Measurements from ENCODE around the gene CDC123.

CDC123 gene

DNA sequence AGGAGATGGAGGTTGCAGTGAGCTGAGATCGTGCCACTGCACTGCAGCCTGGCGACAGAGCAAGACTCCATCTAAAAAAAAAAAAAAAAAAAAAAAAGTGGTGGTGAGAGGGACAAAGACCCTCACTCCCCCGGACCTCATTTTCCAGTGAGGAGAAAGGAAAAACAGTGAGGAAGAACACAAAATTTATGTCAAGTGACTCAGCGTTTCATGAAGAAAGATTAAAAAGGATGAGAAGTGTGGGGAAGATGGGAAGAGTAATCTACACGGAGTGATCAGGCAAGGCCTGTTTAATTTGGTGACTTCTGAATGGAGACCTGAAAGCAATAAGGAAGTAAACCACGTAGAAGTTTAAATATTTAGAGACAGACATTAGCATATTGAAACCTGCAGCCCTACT lies 7.3 kb upstream of the CDC123 start:
- H3K79me2 ChIP-seq (ENCODE audit: insufficient read depth, low read length): peaks cover 48% of the 10 kb centered on the region
- TF ChIP-seq, protein P1, sequence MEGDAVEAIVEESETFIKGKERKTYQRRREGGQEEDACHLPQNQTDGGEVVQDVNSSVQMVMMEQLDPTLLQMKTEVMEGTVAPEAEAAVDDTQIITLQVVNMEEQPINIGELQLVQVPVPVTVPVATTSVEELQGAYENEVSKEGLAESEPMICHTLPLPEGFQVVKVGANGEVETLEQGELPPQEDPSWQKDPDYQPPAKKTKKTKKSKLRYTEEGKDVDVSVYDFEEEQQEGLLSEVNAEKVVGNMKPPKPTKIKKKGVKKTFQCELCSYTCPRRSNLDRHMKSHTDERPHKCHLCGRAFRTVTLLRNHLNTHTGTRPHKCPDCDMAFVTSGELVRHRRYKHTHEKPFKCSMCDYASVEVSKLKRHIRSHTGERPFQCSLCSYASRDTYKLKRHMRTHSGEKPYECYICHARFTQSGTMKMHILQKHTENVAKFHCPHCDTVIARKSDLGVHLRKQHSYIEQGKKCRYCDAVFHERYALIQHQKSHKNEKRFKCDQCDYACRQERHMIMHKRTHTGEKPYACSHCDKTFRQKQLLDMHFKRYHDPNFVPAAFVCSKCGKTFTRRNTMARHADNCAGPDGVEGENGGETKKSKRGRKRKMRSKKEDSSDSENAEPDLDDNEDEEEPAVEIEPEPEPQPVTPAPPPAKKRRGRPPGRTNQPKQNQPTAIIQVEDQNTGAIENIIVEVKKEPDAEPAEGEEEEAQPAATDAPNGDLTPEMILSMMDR (conservative IDR thresholded peaks at IDR 0.05; ENCODE audit: low read length): no peak
- no peak for TF ChIP-seq EZH2phosphoT487 (IDR thresholded peaks at IDR 0.05; ENCODE audit: borderline replicate concordance)
- H3K4me1 ChIP-seq (ENCODE audit: insufficient read depth, low read length, poor library complexity, severe bottlenecking): peaks cover 16% of the 10 kb centered on the region

GRCh38 chr10:12189426-12189825 lies 6.6 kb upstream of the CDC123 start:
- TF ChIP-seq EZH2phosphoT487 (IDR thresholded peaks at IDR 0.05; ENCODE audit: borderline replicate concordance): no peak
- TF ChIP-seq, protein P1 (conservative IDR thresholded peaks at IDR 0.05; ENCODE audit: low read length): no peak
- Histone ChIP-seq H3F3A (ENCODE audit: low read depth) (no peaks in the 10 kb centered on the region), H3K79me2 (ENCODE audit: insufficient read depth, low read length) (peaks cover 56% of the 10 kb centered on the region), H3K36me3 (ENCODE audit: insufficient read depth, low read length) (peaks cover 15% of the 10 kb centered on the region; the same call in 1 of the 2 replicates), H3K27me3 (ENCODE audit: insufficient read depth, low read length, poor library complexity, severe bottlenecking) (no peaks in the 10 kb centered on the region), H3K4me2 (ENCODE audit: low read depth, low read length, poor library complexity, severe bottlenecking) (no peak overlapping the region), H2AFZ (ENCODE audit: low read length) (no peak overlapping the region), H3K4me3 (ENCODE audit: low read length, poor library complexity, severe bottlenecking) (no peak overlapping the region), H3K9ac (ENCODE audit: low read depth, low read length, poor library complexity, severe bottlenecking) (no peak overlapping the region), H4K20me1 (ENCODE audit: insufficient read depth, low read length, poor library complexity, severe bottlenecking) (peaks cover 1% of the 10 kb centered on the region), H3K9me2 (replicated peaks; ENCODE audit: low read depth, low read length) (no peaks in the 10 kb centered on the region), H3K4me1 (ENCODE audit: insufficient read depth, low read length, poor library complexity, severe bottlenecking) (peaks cover 22% of the 10 kb centered on the region), H3K9me3 (ENCODE audit: insufficient read depth, low read depth, low read length) (no peaks in the 10 kb centered on the region)

More for the DNA sequence above, 7.3 kb upstream of the CDC123 start:
- no peaks in the 10 kb centered on the region for H4K20me1 ChIP-seq (ENCODE audit: insufficient read depth, low read length, poor library complexity, severe bottlenecking)
- H3F3A ChIP-seq (ENCODE audit: low read depth): no peaks in the 10 kb centered on the region
- no peak overlapping the region for H3K4me3 ChIP-seq (ENCODE audit: low read length, poor library complexity, severe bottlenecking)
- H3K27me3 ChIP-seq (ENCODE audit: insufficient read depth, low read length, poor library complexity, severe bottlenecking): no peaks in the 10 kb centered on the region
- H3K9ac ChIP-seq (ENCODE audit: low read depth, low read length, poor library complexity, severe bottlenecking): no peak overlapping the region
- peaks cover 15% of the 10 kb centered on the region; the same call in 1 of the 2 replicates for H3K36me3 ChIP-seq (ENCODE audit: insufficient read depth, low read length)
- no peak overlapping the region for H2AFZ ChIP-seq (ENCODE audit: low read length)
- no peaks in the 10 kb centered on the region for H3K9me2 ChIP-seq (replicated peaks; ENCODE audit: low read depth, low read length)
- H3K4me2 ChIP-seq (ENCODE audit: low read depth, low read length, poor library complexity, severe bottlenecking): no peak overlapping the region
- no peaks in the 10 kb centered on the region for H3K9me3 ChIP-seq (ENCODE audit: insufficient read depth, low read depth, low read length)

DNA sequence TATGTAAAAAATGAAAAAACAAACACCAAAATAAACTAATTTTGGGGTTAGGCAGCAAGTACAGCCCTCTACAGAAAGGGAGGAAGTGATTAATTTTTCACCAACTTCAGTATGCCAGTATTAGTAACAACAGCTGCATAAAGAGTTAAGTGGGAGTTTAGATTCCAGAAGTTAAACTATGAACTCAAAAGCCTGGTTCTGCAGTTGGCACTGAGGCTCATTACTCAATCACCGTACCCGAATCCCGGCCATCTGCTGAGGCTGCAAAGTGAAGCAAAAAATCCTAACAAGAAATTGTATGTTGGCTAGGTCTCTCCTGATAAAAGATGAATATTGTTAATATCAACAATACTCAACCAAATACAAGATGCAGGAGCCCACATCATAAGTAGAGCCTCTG lies 4.3 kb upstream of the CDC123 start:
- Histone ChIP-seq H3K9me3 (ENCODE audit: insufficient read depth, low read depth, low read length) (no peaks in the 10 kb centered on the region), H3K4me3 (ENCODE audit: low read length, poor library complexity, severe bottlenecking) (no peak overlapping the region), H3K4me2 (ENCODE audit: low read depth, low read length, poor library complexity, severe bottlenecking) (no peak overlapping the region)

More for the DNA sequence above, 4.3 kb upstream of the CDC123 start:
- H3K9ac ChIP-seq (ENCODE audit: low read depth, low read length, poor library complexity, severe bottlenecking): no peak overlapping the region
- no peaks in the 10 kb centered on the region for H3K9me2 ChIP-seq (replicated peaks; ENCODE audit: low read depth, low read length)
- peaks cover 74% of the 10 kb centered on the region for H3K79me2 ChIP-seq (ENCODE audit: insufficient read depth, low read length)
- no peaks in the 10 kb centered on the region for H3K27me3 ChIP-seq (ENCODE audit: insufficient read depth, low read length, poor library complexity, severe bottlenecking)
- peaks cover 23% of the 10 kb centered on the region for H3K4me1 ChIP-seq (ENCODE audit: insufficient read depth, low read length, poor library complexity, severe bottlenecking)
- no peaks in the 10 kb centered on the region for H3F3A ChIP-seq (ENCODE audit: low read depth)
- peaks cover 7% of the 10 kb centered on the region for H4K20me1 ChIP-seq (ENCODE audit: insufficient read depth, low read length, poor library complexity, severe bottlenecking)
- no peak overlapping the region for H2AFZ ChIP-seq (ENCODE audit: low read length)
- TF ChIP-seq, protein P1 (conservative IDR thresholded peaks at IDR 0.05; ENCODE audit: low read length): no peak
- TF ChIP-seq EZH2phosphoT487 (IDR thresholded peaks at IDR 0.05; ENCODE audit: borderline replicate concordance): no peak
- H3K36me3 ChIP-seq (ENCODE audit: insufficient read depth, low read length): peaks cover 4% of the 10 kb centered on the region; the same call in 1 of the 2 replicates
